ENCODE data around the gene ITGA6. TPM values are rescaled to one million over a fixed set of nuclear protein-coding genes. Genes with fewer than 3 reads are reported as not detected.

ITGA6 gene
- total RNA-seq, 2 donors from 2014 or later: 90.0 to 210 TPM

- no peak for DNase-seq
These were observed 20.6 kb downstream of the ITGA6 start for GRCh38 chr2:172447811-172448493.

GRCh38 chr2:172448544-172449267 is 21.3 kb downstream of the ITGA6 start:
- TF ChIP-seq POLR2A (IDR thresholded peaks at IDR 0.05) (no peak), CTCF (IDR thresholded peaks at IDR 0.05) (no peak)

More at GRCh38 chr2:172447811-172448493, 20.6 kb downstream of the ITGA6 start:
- Histone ChIP-seq H3K4me1 (peaks cover 47% of the 10 kb centered on the region), H3K27me3 (no peaks in the 10 kb centered on the region), H3K9me3 (no peaks in the 10 kb centered on the region), H3K36me3 (replicated peaks in 1 of 2; ENCODE audit: insufficient read depth in 1 of 2, low read depth in 2 of 2) (no peaks in the 10 kb centered on the region), H3K27ac (no peak overlapping the region), H3K4me3 (no peak overlapping the region)
- no peak for ATAC-seq
- 67 to 72% methylated on average over 5 of the region's 5 CpGs for whole genome bisulfite sequencing, 2 donors
- TF ChIP-seq CTCF (IDR thresholded peaks at IDR 0.05) (no peak), POLR2A (IDR thresholded peaks at IDR 0.05) (no peak)
- intact Hi-C loops (cut with DNase I): no loop called here

GRCh38 chr2:172449911-172450550 is 22.6 kb downstream of the ITGA6 start:
- Histone ChIP-seq H3K9me3 (no peaks in the 10 kb centered on the region), H3K4me1 (peaks cover 53% of the 10 kb centered on the region), H3K4me3 (no peak overlapping the region), H3K27ac (no peak overlapping the region), H3K36me3 (replicated peaks in 1 of 2; ENCODE audit: insufficient read depth in 1 of 2, low read depth in 2 of 2) (no peaks in the 10 kb centered on the region), H3K27me3 (no peaks in the 10 kb centered on the region)
- TF ChIP-seq CTCF (IDR thresholded peaks at IDR 0.05) (no peak), POLR2A (IDR thresholded peaks at IDR 0.05) (no peak)
- intact Hi-C loops (cut with DNase I): loop anchor here (5.0 kb wide), 1 partner anchor 268 kb away; no protein-coding TSS in a partner anchor
- no peak for ATAC-seq
- 89 to 91% methylated on average over 8 of the region's 8 CpGs for WGBS, 2 donors
- DNase-seq: no peak

More at GRCh38 chr2:172448544-172449267, 21.3 kb downstream of the ITGA6 start:
- intact Hi-C loops (cut with DNase I): no loop called here
- H3K4me1 ChIP-seq: peaks cover 42% of the 10 kb centered on the region
- ATAC-seq (no peak), DNase-seq (no peak)
- no peaks in the 10 kb centered on the region for H3K9me3 ChIP-seq
- peak overlapping the region in 1 of 4 donors; percentile 9 for H3K27ac ChIP-seq
- WGBS, 2 donors: 36 to 44% methylated on average over 3 of the region's 3 CpGs
- no peaks in the 10 kb centered on the region for H3K27me3 ChIP-seq
- H3K4me3 ChIP-seq: no peak overlapping the region
- no peaks in the 10 kb centered on the region for H3K36me3 ChIP-seq (replicated peaks in 1 of 2; ENCODE audit: insufficient read depth in 1 of 2, low read depth in 2 of 2)

GRCh38 chr2:172451923-172452322 is 24.5 kb downstream of the ITGA6 start:
- DNase-seq (no peak), ATAC-seq (no peak)
- Histone ChIP-seq H3K4me1 (peaks cover 58% of the 10 kb centered on the region), H3K4me3 (no peak overlapping the region), H3K27me3 (no peaks in the 10 kb centered on the region), H3K36me3 (replicated peaks in 1 of 2; ENCODE audit: insufficient read depth in 1 of 2, low read depth in 2 of 2) (no peaks in the 10 kb centered on the region), H3K27ac (no peak overlapping the region), H3K9me3 (no peaks in the 10 kb centered on the region)
- intact Hi-C loops (cut with DNase I): loop anchor here (5.0 kb wide), 1 partner anchor 270 kb away; no protein-coding TSS in a partner anchor
- TF ChIP-seq CTCF (IDR thresholded peaks at IDR 0.05): no peak
- TF ChIP-seq POLR2A (IDR thresholded peaks at IDR 0.05): no peak
- WGBS, 2 donors: 75 to 82% methylated on average over 5 of the region's 5 CpGs

Data from body of pancreas (tissue), 4 donors.